Lower leg skin (tissue), 3 donors: ENCODE data around the gene RCHY1.

ENCODE experiments used
- CTCF ChIP-seq, 3 donors: fragments of 450-650 bp; IDR thresholded peaks; one replicate each; pipeline ENCODE4 v1.5.1; 2016; ENCODE audit warnings: antibody characterized with exemption in 3 of 3, mild to moderate bottlenecking in 3 of 3, moderate library complexity in 2 of 3
- POLR2A ChIP-seq, 2 donors: fragments of 450-650 bp; IDR thresholded peaks; one replicate each; pipeline ENCODE4 v1.6.1; 2016 to 2017; ENCODE audit warnings: antibody characterized with exemption in 2 of 2, mild to moderate bottlenecking in 1 of 2, moderate library complexity in 1 of 2

DNA sequence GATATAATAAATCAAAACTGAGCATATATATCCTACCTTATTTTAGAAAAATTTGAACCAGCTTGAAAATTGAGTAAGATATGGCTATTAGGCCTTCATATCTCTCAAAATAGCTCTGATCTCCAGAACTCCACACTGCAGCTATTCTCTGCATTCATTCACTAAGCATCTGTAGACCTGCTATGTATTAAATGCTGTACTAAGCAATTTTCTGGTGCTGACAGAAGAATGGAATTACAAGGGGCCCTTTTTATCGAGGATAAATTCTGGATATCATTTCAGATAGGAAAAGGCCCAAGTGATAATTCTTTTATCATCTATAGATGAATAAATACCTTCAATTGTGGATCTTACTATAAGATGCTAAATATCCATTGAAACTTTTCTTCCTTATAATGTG, 1.9 kb upstream of the RCHY1 start:
- no peak for TF ChIP-seq POLR2A (IDR thresholded peaks at IDR 0.05)
- no peak for TF ChIP-seq CTCF (IDR thresholded peaks at IDR 0.05)
